HCT116 (cell line): Measurements from ENCODE around the gene FAM110C.

ENCODE experiments used
- ATF3 ChIP-seq: IDR thresholded peaks from 2 replicates; pipeline ENCODE4 v1.6.1; 2012
- CTCF ChIP-seq, 3 experiments: fragments of 200-600 bp in 1 of 3; sonication (generic) in 1 of 3; IDR thresholded peaks in 2 of 3; conservative IDR thresholded peaks in 1 of 3; 2 replicates each; pipeline ENCODE4 v1.5.1; 2012 to 2017; ENCODE audit warnings: low read depth in 2 of 3, low read length in 2 of 3, antibody characterized with exemption in 1 of 3, borderline replicate concordance in 1 of 3, control low read depth in 1 of 3, mild to moderate bottlenecking in 1 of 3, mixed read lengths in 1 of 3, mixed run types in 1 of 3, moderate library complexity in 1 of 3; ENCODE audit not compliant: insufficient read depth in 1 of 3
- EZH2 ChIP-seq: fragments of 200-600 bp; sonication (generic); IDR thresholded peaks from 2 replicates; pipeline ENCODE4 v1.6.1; 2017; ENCODE audit warnings: antibody characterized with exemption, mixed run types
- EZH2phosphoT487 ChIP-seq: fragments of 200-600 bp; IDR thresholded peaks from 2 replicates; pipeline ENCODE4 v1.6.1; 2018; ENCODE audit warnings: antibody characterized with exemption, borderline replicate concordance
- JUND ChIP-seq: IDR thresholded peaks from 2 replicates; pipeline ENCODE4 v1.6.1; 2012
- MAX ChIP-seq: IDR thresholded peaks from 2 replicates; pipeline ENCODE4 v1.6.1; 2012
- POLR2A ChIP-seq: IDR thresholded peaks from 2 replicates; pipeline ENCODE4 v1.7.0; 2011; ENCODE audit warnings: borderline replicate concordance; ENCODE audit not compliant: insufficient read depth, insufficient read length; ENCODE audit errors: extremely low read depth
- POLR2AphosphoS5 ChIP-seq: IDR thresholded peaks from 2 replicates; pipeline ENCODE4 v1.6.1; 2011; ENCODE audit warnings: mild to moderate bottlenecking, low read depth, low read length, moderate library complexity
- RAD21 ChIP-seq: IDR thresholded peaks from 2 replicates; pipeline ENCODE4 v1.6.1; 2012; ENCODE audit warnings: low read depth, mild to moderate bottlenecking
- REST ChIP-seq: IDR thresholded peaks from 2 replicates; pipeline ENCODE4 v1.6.1; 2012; ENCODE audit warnings: low read depth
- SIN3A ChIP-seq: IDR thresholded peaks from 2 replicates; pipeline ENCODE4 v1.6.1; 2012; ENCODE audit warnings: low read depth
- TCF7L2 ChIP-seq: IDR thresholded peaks from 2 replicates; pipeline ENCODE4 v1.7.0; 2011; ENCODE audit warnings: borderline replicate concordance, inconsistent platforms; ENCODE audit not compliant: insufficient read depth, insufficient read length; ENCODE audit errors: extremely low read depth
- YY1 ChIP-seq: IDR thresholded peaks from 2 replicates; pipeline ENCODE4 v1.6.1; 2011; ENCODE audit warnings: low read length, low read depth, moderate library complexity, mild to moderate bottlenecking; ENCODE audit not compliant: insufficient replicate concordance; ENCODE audit errors: extremely low read depth

- no peak for TF ChIP-seq CTCF (IDR thresholded peaks at IDR 0.05 in 2 of 3, conservative IDR thresholded peaks at IDR 0.05 in 1 of 3; ENCODE audit: borderline replicate concordance in 1 of 3, insufficient read depth in 1 of 3, low read depth in 2 of 3, low read length in 2 of 3)
- no peak; the same call in 1 of the 2 replicates for TF ChIP-seq RAD21
- TF ChIP-seq ATF3, result no peak
- TF ChIP-seq EZH2phosphoT487, result no peak
- no peak for TF ChIP-seq YY1
- TF ChIP-seq POLR2AphosphoS5, result no peak
- TF ChIP-seq REST, result no peak
- TF ChIP-seq JUND, result peak; percentile 85
- no peak for TF ChIP-seq TCF7L2
- no peak for TF ChIP-seq EZH2
- no peak for TF ChIP-seq SIN3A
- peak; percentile 54; the same call in 1 of the 2 replicates for TF ChIP-seq MAX
- no peak for TF ChIP-seq POLR2A
Measured at GRCh38 chr2:71309-72035, 25.2 kb upstream of the FAM110C start.
